Sigmoid colon (tissue), 7 donors: ENCODE data around the gene LRRC46. TPM values are rescaled to one million over a fixed set of nuclear protein-coding genes. Genes with fewer than 3 reads are reported as not detected.

Source experiments
- DNase-seq: peaks from one replicate; pipeline ENCODE4 v3.0.0-alpha.2; 2019
- H3K27ac ChIP-seq, 4 donors: fragments of 200-600 bp; sonication (generic); one replicate each; pipeline ENCODE4 v1.5.1; 2016 to 2019; ENCODE audit warnings: mild to moderate bottlenecking in 1 of 4
- H3K27me3 ChIP-seq, 3 donors: fragments of 200-600 bp; sonication (generic); one replicate each; pipeline ENCODE4 v1.5.1; 2019; ENCODE audit warnings: mild to moderate bottlenecking in 1 of 3
- H3K36me3 ChIP-seq, 4 donors: fragments of 200-600 bp; sonication (generic); one replicate each; pipeline ENCODE4 v1.5.1; 2016 to 2019
- H3K4me1 ChIP-seq, 4 donors: fragments of 200-600 bp; sonication (generic); one replicate each; pipeline ENCODE4 v1.5.1; 2017 to 2019
- H3K4me3 ChIP-seq, 4 donors: fragments of 200-600 bp; sonication (generic); one replicate each; pipeline ENCODE4 v1.5.1; 2017 to 2019; ENCODE audit warnings: mild to moderate bottlenecking in 2 of 4, moderate library complexity in 1 of 4
- H3K9me3 ChIP-seq, 4 donors: fragments of 200-600 bp in 3 of 4; sonication (generic) in 3 of 4; one replicate each; pipeline versions ENCODE4 v1.5.1 to v1.6.1; 2013 to 2019
- EP300 ChIP-seq, 4 donors: sonication (generic); formaldehyde crosslinking; IDR thresholded peaks; one replicate each; pipeline ENCODE4 v1.6.1; 2017; ENCODE audit warnings: antibody characterized with exemption in 4 of 4
- POLR2A ChIP-seq, 2 donors: fragments of 450-650 bp; IDR thresholded peaks; one replicate each; pipeline ENCODE4 v1.6.1; 2016; ENCODE audit warnings: antibody characterized with exemption in 2 of 2, mild to moderate bottlenecking in 2 of 2, moderate library complexity in 2 of 2
- POLR2AphosphoS5 ChIP-seq, 4 donors: sonication (generic); formaldehyde crosslinking; IDR thresholded peaks; one replicate each; pipeline ENCODE4 v1.6.1; 2017; ENCODE audit warnings: antibody characterized with exemption in 4 of 4
- WGBS, 2 donors: extraction: QIAGEN DNeasy Blood & Tissue Kit; methylation state at CpG; one replicate each; pipeline ENCODE4 v1.1.7; 2013; 5-methylcytosine and 5-hydroxymethylcytosine counted together
- intact Hi-C: fragments of 100-400 bp; cut with DNase I; formaldehyde crosslinking; loops from one replicate; pipeline ENCODE4 v1.15.1; 2023
- polyA plus RNA-seq, 3 donors: library from polyadenylated mRNA; stranded (reverse); fragments of 200-250 nt; gene quantifications; one replicate each; pipeline ENCODE4 v1.2.3, GENCODE V29; 2013
- total RNA-seq, 4 donors: library from RNA; depleted of rRNA; stranded (reverse); fragments of >200 nt; gene quantifications; one replicate each; pipeline ENCODE4 v1.1.0, GENCODE V29; 2016
- TF ChIP-seq, protein P1 (sequence below), 4 experiments: fragments of 450-650 bp in 3 of 4; fragments of 200-600 bp in 1 of 4; IDR thresholded peaks; one replicate each; pipeline ENCODE4 v1.5.1; 2016 to 2019; ENCODE audit warnings: antibody characterized with exemption in 4 of 4, mild to moderate bottlenecking in 3 of 4, moderate library complexity in 2 of 4
- donor health status: healthy with polysubstance abuse.
- donor health status: Bipolar disorder and iron deficiency.
- donor health status: healthy.

Gene LRRC46
- total and polyA plus RNA-seq, 7 donors: 0.28 to 0.48 (median 0.36) TPM; not detected in 4

- Histone ChIP-seq H3K36me3 (no peaks in the 10 kb centered on the region), H3K4me1 (peaks cover 0 to 6% (median 2%) of the 10 kb centered on the region in 4 donors), H3K9me3 (no peaks in the 10 kb centered on the region), H3K4me3 (no peak overlapping the region), H3K27ac (no peak overlapping the region), H3K27me3 (peaks cover 7 to 74% (median 30%) of the 10 kb centered on the region in 3 donors)
- no peak for DNase-seq
- TF ChIP-seq EP300 (IDR thresholded peaks at IDR 0.05) (no peak), POLR2A (IDR thresholded peaks at IDR 0.05) (no peak), POLR2AphosphoS5 (IDR thresholded peaks at IDR 0.05) (no peak)
- TF ChIP-seq, protein P1, sequence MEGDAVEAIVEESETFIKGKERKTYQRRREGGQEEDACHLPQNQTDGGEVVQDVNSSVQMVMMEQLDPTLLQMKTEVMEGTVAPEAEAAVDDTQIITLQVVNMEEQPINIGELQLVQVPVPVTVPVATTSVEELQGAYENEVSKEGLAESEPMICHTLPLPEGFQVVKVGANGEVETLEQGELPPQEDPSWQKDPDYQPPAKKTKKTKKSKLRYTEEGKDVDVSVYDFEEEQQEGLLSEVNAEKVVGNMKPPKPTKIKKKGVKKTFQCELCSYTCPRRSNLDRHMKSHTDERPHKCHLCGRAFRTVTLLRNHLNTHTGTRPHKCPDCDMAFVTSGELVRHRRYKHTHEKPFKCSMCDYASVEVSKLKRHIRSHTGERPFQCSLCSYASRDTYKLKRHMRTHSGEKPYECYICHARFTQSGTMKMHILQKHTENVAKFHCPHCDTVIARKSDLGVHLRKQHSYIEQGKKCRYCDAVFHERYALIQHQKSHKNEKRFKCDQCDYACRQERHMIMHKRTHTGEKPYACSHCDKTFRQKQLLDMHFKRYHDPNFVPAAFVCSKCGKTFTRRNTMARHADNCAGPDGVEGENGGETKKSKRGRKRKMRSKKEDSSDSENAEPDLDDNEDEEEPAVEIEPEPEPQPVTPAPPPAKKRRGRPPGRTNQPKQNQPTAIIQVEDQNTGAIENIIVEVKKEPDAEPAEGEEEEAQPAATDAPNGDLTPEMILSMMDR (IDR thresholded peaks at IDR 0.05): no peak
- WGBS, 2 donors: 91 to 93% methylated on average over 11 of the region's 11 CpGs
- intact Hi-C loops: no loop called here
Observed at GRCh38 chr17:47867813-47868533, 36.5 kb downstream of the LRRC46 start.

DNA sequence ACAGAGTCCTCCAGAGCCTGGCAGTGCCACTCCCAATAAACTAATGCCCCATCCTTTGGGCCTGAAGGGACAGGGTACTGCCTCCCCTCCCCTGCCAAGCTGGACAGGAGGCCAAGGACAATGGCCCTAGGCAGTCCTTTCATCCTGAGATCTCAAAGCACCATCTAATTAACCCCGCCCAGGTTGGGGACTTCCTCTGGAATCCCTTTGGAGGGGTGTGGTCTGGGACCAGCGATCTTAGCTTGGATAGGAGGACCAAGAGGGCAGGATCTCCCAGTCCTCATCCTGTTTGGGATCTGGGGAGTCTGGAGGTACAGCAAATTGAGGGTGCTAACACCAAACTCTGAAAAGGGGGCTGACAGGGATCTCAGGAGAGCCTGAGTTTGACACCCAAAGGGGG lies 37.6 kb downstream of the LRRC46 start:
- Histone ChIP-seq H3K4me1 (peaks cover 0 to 6% (median 2%) of the 10 kb centered on the region in 4 donors), H3K9me3 (no peaks in the 10 kb centered on the region), H3K4me3 (no peak overlapping the region), H3K36me3 (no peaks in the 10 kb centered on the region), H3K27ac (no peak overlapping the region), H3K27me3 (peaks cover 7 to 81% (median 33%) of the 10 kb centered on the region in 3 donors)
- WGBS, 2 donors: 43 to 52% methylated on average over 2 of the region's 2 CpGs
- no peak for DNase-seq
- intact Hi-C loops: no loop called here
- TF ChIP-seq POLR2AphosphoS5 (IDR thresholded peaks at IDR 0.05) (no peak), EP300 (IDR thresholded peaks at IDR 0.05) (no peak), POLR2A (IDR thresholded peaks at IDR 0.05) (no peak)
- TF ChIP-seq, protein P1 (IDR thresholded peaks at IDR 0.05): no peak

GRCh38 chr17:47870056-47870455 lies 38.6 kb downstream of the LRRC46 start:
- 47 to 54% methylated on average over 1 of the region's 1 CpG for WGBS, 2 donors
- H3K27ac ChIP-seq: no peak overlapping the region
- H3K4me1 ChIP-seq: peaks cover 0 to 6% (median 2%) of the 10 kb centered on the region in 4 donors
- H3K36me3 ChIP-seq: no peaks in the 10 kb centered on the region
- DNase-seq: no peak
- no peak overlapping the region for H3K4me3 ChIP-seq
- H3K9me3 ChIP-seq: no peaks in the 10 kb centered on the region
- TF ChIP-seq EP300 (IDR thresholded peaks at IDR 0.05) (no peak), POLR2AphosphoS5 (IDR thresholded peaks at IDR 0.05) (no peak), POLR2A (IDR thresholded peaks at IDR 0.05) (no peak)
- TF ChIP-seq, protein P1 (IDR thresholded peaks at IDR 0.05): no peak
- H3K27me3 ChIP-seq: peaks cover 7 to 82% (median 41%) of the 10 kb centered on the region in 3 donors
- intact Hi-C loops: no loop called here

DNA sequence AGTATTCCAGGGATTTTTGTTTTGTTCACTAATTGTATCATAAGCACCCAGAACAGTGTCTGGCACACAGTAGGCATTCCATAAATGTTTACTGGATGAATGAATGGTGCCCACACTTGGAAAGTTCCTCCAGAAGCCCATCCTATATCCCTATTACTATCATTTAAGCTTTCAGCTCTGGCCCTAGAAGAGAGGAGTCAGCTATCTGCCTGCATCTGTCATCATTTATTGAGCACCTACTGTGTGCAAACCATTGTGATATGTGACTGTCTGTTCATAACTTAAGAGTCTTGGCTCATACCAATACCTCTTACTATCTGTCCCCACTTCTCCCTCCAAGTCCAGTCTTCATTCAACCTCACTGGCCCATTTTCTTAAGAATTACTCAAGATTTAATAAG lies 39.6 kb downstream of the LRRC46 start:
- Histone ChIP-seq H3K4me1 (peaks cover 0 to 6% (median 2%) of the 10 kb centered on the region in 4 donors), H3K4me3 (no peak overlapping the region), H3K9me3 (no peaks in the 10 kb centered on the region), H3K27ac (no peak overlapping the region), H3K36me3 (no peaks in the 10 kb centered on the region), H3K27me3 (peaks cover 7 to 86% (median 44%) of the 10 kb centered on the region in 3 donors)
- TF ChIP-seq, protein P1 (IDR thresholded peaks at IDR 0.05): no peak
- TF ChIP-seq POLR2AphosphoS5 (IDR thresholded peaks at IDR 0.05) (no peak), POLR2A (IDR thresholded peaks at IDR 0.05) (no peak), EP300 (IDR thresholded peaks at IDR 0.05) (no peak)
- DNase-seq: no peak
- intact Hi-C loops: no loop called here
